Keratinocyte (primary cell): Measurements from ENCODE around the gene ACTL10. TPM values are rescaled to one million over a fixed set of nuclear protein-coding genes. Genes with fewer than 3 reads are reported as not detected.

Experiments used
- DNase-seq: peaks from one replicate; pipeline ENCODE4 v3.0.0-alpha.2; 2011; ENCODE audit warnings: low read depth, missing footprints, low spot score
- FAIRE-seq: peaks from 2 replicates; lab custom pipeline; 2011; peaks lifted over from hg19 to GRCh38; lab: Jason Lieb, UNC
- H2AFZ ChIP-seq: 2 replicates; pipeline ENCODE4 v1.6.0; 2012; ENCODE audit warnings: low read length, control low read depth, inconsistent platforms; ENCODE audit not compliant: control insufficient read depth
- H3K27ac ChIP-seq: 2 replicates; pipeline ENCODE4 v1.5.1; 2011; ENCODE audit warnings: low read length; ENCODE audit not compliant: control insufficient read depth, insufficient read depth
- H3K27me3 ChIP-seq: 3 replicates; pipeline ENCODE4 v1.6.0; 2011; ENCODE audit warnings: low read length; ENCODE audit not compliant: control insufficient read depth, insufficient read depth; ENCODE audit errors: extremely low read depth
- H3K36me3 ChIP-seq, 2 experiments: 2 replicates in 1 of 2; 3 replicates in 1 of 2; pipeline ENCODE4 v1.5.1; 2011; ENCODE audit warnings: low read length in 2 of 2, mild to moderate bottlenecking in 1 of 2; ENCODE audit not compliant: control insufficient read depth in 2 of 2, insufficient read depth in 2 of 2; ENCODE audit errors: extremely low read depth in 1 of 2
- H3K4me1 ChIP-seq: 3 replicates; pipeline ENCODE4 v1.5.1; 2011; ENCODE audit warnings: low read length; ENCODE audit not compliant: control insufficient read depth, insufficient read depth; ENCODE audit errors: extremely low read depth
- H3K4me2 ChIP-seq: 3 replicates; pipeline ENCODE4 v1.6.0; 2011; ENCODE audit warnings: low read depth, low read length; ENCODE audit not compliant: control insufficient read depth, insufficient read depth; ENCODE audit errors: extremely low read depth
- H3K4me3 ChIP-seq, 3 experiments: fragments of 200-600 bp in 1 of 3; sonication (generic) in 1 of 3; 2 replicates in 2 of 3; 3 replicates in 1 of 3; pipeline ENCODE4 v1.5.1; 2011 to 2016; ENCODE audit warnings: low read length in 3 of 3, mild to moderate bottlenecking in 3 of 3, control low read depth in 2 of 3, inconsistent platforms in 1 of 3, low read depth in 1 of 3, mixed read lengths in 1 of 3, mixed run types in 1 of 3, moderate library complexity in 1 of 3; ENCODE audit not compliant: control insufficient read depth in 2 of 3, insufficient read depth in 2 of 3; ENCODE audit errors: extremely low read depth in 1 of 3
- H3K79me2 ChIP-seq: 2 replicates; pipeline ENCODE4 v1.6.0; 2012; ENCODE audit warnings: low read length; ENCODE audit not compliant: control insufficient read depth, insufficient read depth
- H3K9ac ChIP-seq: 3 replicates; pipeline ENCODE4 v1.6.0; 2011; ENCODE audit warnings: low read length; ENCODE audit not compliant: control insufficient read depth, insufficient read depth; ENCODE audit errors: extremely low read depth
- H3K9me1 ChIP-seq: 3 replicates; pipeline ENCODE4 v1.6.0; 2011; ENCODE audit warnings: low read length; ENCODE audit not compliant: control insufficient read depth, insufficient read depth; ENCODE audit errors: extremely low read depth
- H3K9me3 ChIP-seq: 2 replicates; pipeline ENCODE4 v1.5.1; 2012; ENCODE audit warnings: low read depth, low read length; ENCODE audit not compliant: control insufficient read depth
- H4K20me1 ChIP-seq: 3 replicates; pipeline ENCODE4 v1.6.0; 2011; ENCODE audit warnings: low read length; ENCODE audit not compliant: control insufficient read depth, insufficient read depth; ENCODE audit errors: extremely low read depth
- EZH2 ChIP-seq: IDR thresholded peaks from one replicate; pipeline ENCODE4 v1.6.1; 2012; ENCODE audit warnings: inconsistent platforms, mild to moderate bottlenecking, low read length, moderate library complexity
- dilution Hi-C: fragments of 300-500 bp; cut with MboI; formaldehyde crosslinking; loops from one replicate; pipeline ENCODE4 v1.7.0; 2020; ENCODE audit warnings: low sequenced_read_pairs; ENCODE audit not compliant: extremely low pct_ligation_motif_present
- polyA plus RNA-seq, 5 experiments: library from polyadenylated mRNA; depleted of rRNA in 3 of 5; stranded (reverse) in 3 of 5; stranded (forward) in 1 of 5; unstranded in 1 of 5; fragments of >200 nt; gene quantifications; 1 replicate in 1 of 5; 2 replicates in 3 of 5; 3 replicates in 1 of 5; pipeline versions ENCODE4 v1.2.1 to v1.2.3, GENCODE V29; 2011 to 2012; ENCODE audit warnings: missing spikeins in 2 of 5, low read depth in 1 of 5, low replicate concordance in 1 of 5
- TF ChIP-seq, protein P1 (sequence below), 3 experiments: IDR thresholded peaks in 1 of 3; conservative IDR thresholded peaks in 1 of 3; optimal IDR thresholded peaks in 1 of 3; 2 replicates in 2 of 3; 3 replicates in 1 of 3; pipeline versions ENCODE3 to v1.5.1; 2011; ENCODE audit warnings: low read length in 3 of 3, mild to moderate bottlenecking in 3 of 3, moderate library complexity in 2 of 3, control low read depth in 1 of 3, inconsistent platforms in 1 of 3; ENCODE audit not compliant: insufficient read depth in 2 of 3; ENCODE audit errors: extremely low read depth in 1 of 3

Gene ACTL10
- polyA plus RNA-seq, 1 donor (not counting 4 experiments of a cell fraction or from before 2014, with no cell fraction given) = 0.28 TPM

DNA sequence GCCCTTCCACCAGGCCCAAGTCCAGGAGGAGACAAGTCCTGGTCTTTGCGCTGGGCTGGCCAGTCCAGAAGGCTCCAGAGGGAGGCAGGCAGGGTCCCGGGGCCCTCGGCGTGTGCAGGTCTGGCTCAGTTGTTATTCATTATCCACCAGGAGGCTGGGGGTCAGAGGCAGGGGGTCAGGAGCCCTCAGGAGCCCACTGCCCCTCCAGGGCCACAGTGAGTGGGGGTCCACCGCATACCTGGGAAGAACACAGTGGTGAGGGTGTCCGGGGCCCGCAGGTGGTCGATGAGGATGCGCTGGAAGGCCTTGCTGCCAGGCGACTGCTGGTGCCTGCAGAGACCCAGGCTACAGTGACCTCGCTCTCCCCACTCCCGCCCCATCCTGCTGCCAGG, 9.0 kb upstream of the ACTL10 start:
- H2AFZ ChIP-seq = no peak overlapping the region
- no peak for TF ChIP-seq EZH2
- H3K36me3 ChIP-seq = no peaks in the 10 kb centered on the region

DNA sequence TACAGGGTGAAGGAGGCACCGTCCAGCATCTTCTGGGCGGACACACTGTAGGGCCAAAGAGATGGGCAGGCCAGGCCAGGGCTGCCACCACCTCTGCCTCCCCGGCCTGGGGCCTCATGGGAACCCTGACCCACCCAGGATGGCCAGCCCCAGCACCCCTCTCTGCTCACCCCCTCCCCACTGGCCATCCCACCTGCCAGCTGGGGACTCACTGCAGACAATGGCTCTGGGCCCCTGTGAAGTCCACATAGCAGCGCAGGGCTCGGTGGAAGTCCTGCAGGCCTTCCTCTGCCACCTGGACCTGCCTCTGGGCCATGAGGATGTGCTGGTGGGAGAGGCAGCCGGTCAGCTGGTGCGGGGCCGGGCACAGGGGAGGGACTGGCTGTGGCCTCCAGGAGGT, 8.2 kb upstream of the ACTL10 start:
- H3K4me3 ChIP-seq = no peak overlapping the region
- H3K4me1 ChIP-seq = peaks cover 9% of the 10 kb centered on the region
- H3K27me3 ChIP-seq = no peaks in the 10 kb centered on the region
- H3K9me1 ChIP-seq = no peaks in the 10 kb centered on the region
- FAIRE-seq = no peak
- no peaks in the 10 kb centered on the region for H3K9me3 ChIP-seq
- dilution Hi-C loops = no loop called here
- H3K79me2 ChIP-seq = no peaks in the 10 kb centered on the region
- no peak for TF ChIP-seq EZH2
- TF ChIP-seq, protein P1, sequence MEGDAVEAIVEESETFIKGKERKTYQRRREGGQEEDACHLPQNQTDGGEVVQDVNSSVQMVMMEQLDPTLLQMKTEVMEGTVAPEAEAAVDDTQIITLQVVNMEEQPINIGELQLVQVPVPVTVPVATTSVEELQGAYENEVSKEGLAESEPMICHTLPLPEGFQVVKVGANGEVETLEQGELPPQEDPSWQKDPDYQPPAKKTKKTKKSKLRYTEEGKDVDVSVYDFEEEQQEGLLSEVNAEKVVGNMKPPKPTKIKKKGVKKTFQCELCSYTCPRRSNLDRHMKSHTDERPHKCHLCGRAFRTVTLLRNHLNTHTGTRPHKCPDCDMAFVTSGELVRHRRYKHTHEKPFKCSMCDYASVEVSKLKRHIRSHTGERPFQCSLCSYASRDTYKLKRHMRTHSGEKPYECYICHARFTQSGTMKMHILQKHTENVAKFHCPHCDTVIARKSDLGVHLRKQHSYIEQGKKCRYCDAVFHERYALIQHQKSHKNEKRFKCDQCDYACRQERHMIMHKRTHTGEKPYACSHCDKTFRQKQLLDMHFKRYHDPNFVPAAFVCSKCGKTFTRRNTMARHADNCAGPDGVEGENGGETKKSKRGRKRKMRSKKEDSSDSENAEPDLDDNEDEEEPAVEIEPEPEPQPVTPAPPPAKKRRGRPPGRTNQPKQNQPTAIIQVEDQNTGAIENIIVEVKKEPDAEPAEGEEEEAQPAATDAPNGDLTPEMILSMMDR (optimal IDR thresholded peaks at IDR 0.05 in 1 of 3, IDR thresholded peaks at IDR 0.05 in 1 of 3, conservative IDR thresholded peaks at IDR 0.05 in 1 of 3; ENCODE audit: extremely low read depth in 1 of 3, insufficient read depth in 2 of 3, low read length in 3 of 3) = no peak
- H3K4me2 ChIP-seq = no peak overlapping the region
- no peak for DNase-seq
- no peaks in the 10 kb centered on the region for H3K36me3 ChIP-seq
- no peaks in the 10 kb centered on the region for H4K20me1 ChIP-seq
- no peak overlapping the region for H3K27ac ChIP-seq
- no peak overlapping the region for H3K9ac ChIP-seq
- no peak overlapping the region for H2AFZ ChIP-seq

More for the DNA sequence above, 9.0 kb upstream of the ACTL10 start:
- H3K4me1 ChIP-seq = peaks cover 9% of the 10 kb centered on the region
- H4K20me1 ChIP-seq = no peaks in the 10 kb centered on the region
- no peak overlapping the region for H3K4me3 ChIP-seq
- dilution Hi-C loops = no loop called here
- H3K4me2 ChIP-seq = no peak overlapping the region
- no peak overlapping the region for H3K27ac ChIP-seq
- no peaks in the 10 kb centered on the region for H3K9me3 ChIP-seq
- DNase-seq = no peak
- H3K9ac ChIP-seq = no peak overlapping the region
- H3K9me1 ChIP-seq = no peaks in the 10 kb centered on the region
- no peaks in the 10 kb centered on the region for H3K27me3 ChIP-seq
- H3K79me2 ChIP-seq = no peaks in the 10 kb centered on the region
- FAIRE-seq = no peak

DNA sequence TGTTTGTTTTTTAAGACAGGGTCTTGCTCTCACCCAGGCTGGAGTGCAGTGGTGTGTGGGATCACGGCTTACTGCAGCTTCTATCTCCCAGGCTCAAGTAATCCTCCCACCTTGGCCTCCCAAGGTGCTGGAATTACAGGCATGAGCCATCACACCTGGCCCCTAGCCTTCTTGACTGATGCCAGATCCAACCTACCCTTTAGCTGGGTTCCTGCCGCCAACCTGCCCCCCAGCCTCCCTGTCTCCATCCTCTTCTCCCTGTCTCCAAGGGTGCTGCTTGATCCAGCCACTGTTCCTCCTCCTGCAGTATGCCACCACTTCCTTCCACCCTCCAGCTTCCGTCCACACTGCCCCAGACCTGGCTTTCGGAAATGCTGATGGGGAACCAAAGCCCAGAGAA, 7.8 kb upstream of the ACTL10 start:
- Histone ChIP-seq H4K20me1 (no peaks in the 10 kb centered on the region), H3K4me3 (no peak overlapping the region), H3K27me3 (no peaks in the 10 kb centered on the region), H3K36me3 (no peaks in the 10 kb centered on the region), H3K4me2 (no peak overlapping the region), H3K9me1 (no peaks in the 10 kb centered on the region), H3K4me1 (peaks cover 8% of the 10 kb centered on the region), H2AFZ (no peak overlapping the region), H3K27ac (no peak overlapping the region), H3K9ac (no peak overlapping the region), H3K79me2 (no peaks in the 10 kb centered on the region), H3K9me3 (no peaks in the 10 kb centered on the region)
- TF ChIP-seq, protein P1 (optimal IDR thresholded peaks at IDR 0.05 in 1 of 3, IDR thresholded peaks at IDR 0.05 in 1 of 3, conservative IDR thresholded peaks at IDR 0.05 in 1 of 3; ENCODE audit: extremely low read depth in 1 of 3, insufficient read depth in 2 of 3, low read length in 3 of 3) = no peak
- no peak for TF ChIP-seq EZH2
- DNase-seq = no peak
- dilution Hi-C loops = no loop called here
- FAIRE-seq = no peak
